Ascending aorta (tissue), 2 donors: ENCODE measurements around the gene NKAIN1. TPM values are rescaled to one million over a fixed set of nuclear protein-coding genes. Genes with fewer than 3 reads are reported as not detected.

Source experiments
- DNase-seq, 2 donors: peaks; one replicate each; pipeline ENCODE4 v3.0.0-alpha.2; 2019; ENCODE audit warnings: low spot score in 2 of 2
- H3K27ac ChIP-seq, 2 donors: fragments of 200-600 bp; sonication (generic); one replicate each; pipeline ENCODE4 v1.5.1; 2016 to 2017; ENCODE audit warnings: mild to moderate bottlenecking in 1 of 2
- H3K27me3 ChIP-seq: fragments of 200-600 bp; sonication (generic); one replicate; pipeline ENCODE4 v1.5.1; 2017
- H3K36me3 ChIP-seq, 2 donors: fragments of 200-600 bp; sonication (generic); one replicate each; pipeline ENCODE4 v1.5.1; 2016
- H3K4me1 ChIP-seq, 2 donors: fragments of 200-600 bp; sonication (generic); one replicate each; pipeline ENCODE4 v1.5.1; 2016 to 2017; ENCODE audit warnings: mild to moderate bottlenecking in 1 of 2
- H3K4me3 ChIP-seq, 2 donors: fragments of 200-600 bp; sonication (generic); one replicate each; pipeline ENCODE4 v1.5.1; 2016 to 2017; ENCODE audit warnings: mild to moderate bottlenecking in 1 of 2
- H3K9me3 ChIP-seq, 2 donors: fragments of 200-600 bp; sonication (generic); one replicate each; pipeline ENCODE4 v1.5.1; 2016
- intact Hi-C: fragments of 100-400 bp; cut with DNase I; formaldehyde crosslinking; loops from one replicate; pipeline ENCODE4 v1.15.1; 2023
- total RNA-seq: library from RNA; depleted of rRNA; stranded (reverse); fragments of >200 nt; gene quantifications from one replicate; pipeline ENCODE4 v1.1.0, GENCODE V29; 2016
- TF ChIP-seq, protein P1 (sequence below), 3 experiments: fragments of 200-600 bp in 2 of 3; fragments of 450-650 bp in 1 of 3; sonication (generic) in 2 of 3; IDR thresholded peaks; one replicate each; pipeline ENCODE4 v1.5.1; 2016 to 2019; ENCODE audit warnings: antibody characterized with exemption in 3 of 3, mild to moderate bottlenecking in 1 of 3, moderate library complexity in 1 of 3

NKAIN1 gene
- total RNA-seq, 1 donor from 2014 or later: not detected

- Histone ChIP-seq H3K9me3 (no peaks in the 10 kb centered on the region), H3K36me3 (no peaks in the 10 kb centered on the region), H3K4me1 (peaks cover 0 to 7% of the 10 kb centered on the region in 2 donors), H3K4me3 (peak overlapping the region; percentile 52 to 90), H3K27ac (peak overlapping the region; percentile 82 to 88), H3K27me3 (no peaks in the 10 kb centered on the region)
- peak in 1 of 2 donors; percentile 72 for DNase-seq
- intact Hi-C loops: loop anchor here (1.0 kb wide), 2 partner anchors 15 to 90 kb away; partner anchors contain the start of gene PUM1
- TF ChIP-seq, protein P1, sequence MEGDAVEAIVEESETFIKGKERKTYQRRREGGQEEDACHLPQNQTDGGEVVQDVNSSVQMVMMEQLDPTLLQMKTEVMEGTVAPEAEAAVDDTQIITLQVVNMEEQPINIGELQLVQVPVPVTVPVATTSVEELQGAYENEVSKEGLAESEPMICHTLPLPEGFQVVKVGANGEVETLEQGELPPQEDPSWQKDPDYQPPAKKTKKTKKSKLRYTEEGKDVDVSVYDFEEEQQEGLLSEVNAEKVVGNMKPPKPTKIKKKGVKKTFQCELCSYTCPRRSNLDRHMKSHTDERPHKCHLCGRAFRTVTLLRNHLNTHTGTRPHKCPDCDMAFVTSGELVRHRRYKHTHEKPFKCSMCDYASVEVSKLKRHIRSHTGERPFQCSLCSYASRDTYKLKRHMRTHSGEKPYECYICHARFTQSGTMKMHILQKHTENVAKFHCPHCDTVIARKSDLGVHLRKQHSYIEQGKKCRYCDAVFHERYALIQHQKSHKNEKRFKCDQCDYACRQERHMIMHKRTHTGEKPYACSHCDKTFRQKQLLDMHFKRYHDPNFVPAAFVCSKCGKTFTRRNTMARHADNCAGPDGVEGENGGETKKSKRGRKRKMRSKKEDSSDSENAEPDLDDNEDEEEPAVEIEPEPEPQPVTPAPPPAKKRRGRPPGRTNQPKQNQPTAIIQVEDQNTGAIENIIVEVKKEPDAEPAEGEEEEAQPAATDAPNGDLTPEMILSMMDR (IDR thresholded peaks at IDR 0.05): peak in 2 of 3 experiments; percentile 29 to 35
Observed at GRCh38 chr1:31155216-31155806, 84.4 kb downstream of the NKAIN1 start.

GRCh38 chr1:31154632-31155215, 85.0 kb downstream of the NKAIN1 start:
- intact Hi-C loops: loop anchor here (1.0 kb wide), 2 partner anchors 16 to 89 kb away; partner anchors contain the start of gene PUM1
- peak overlapping the region; percentile 82 to 88 for H3K27ac ChIP-seq
- no peaks in the 10 kb centered on the region for H3K27me3 ChIP-seq
- no peaks in the 10 kb centered on the region for H3K9me3 ChIP-seq
- TF ChIP-seq, protein P1 (IDR thresholded peaks at IDR 0.05): no peak
- peak; percentile 13 to 78 for DNase-seq
- H3K4me1 ChIP-seq: peaks cover 0 to 7% of the 10 kb centered on the region in 2 donors
- H3K36me3 ChIP-seq: no peaks in the 10 kb centered on the region
- peak overlapping the region; percentile 52 to 90 for H3K4me3 ChIP-seq

GRCh38 chr1:31154000-31154631, 85.6 kb downstream of the NKAIN1 start:
- intact Hi-C loops: no loop called here
- Histone ChIP-seq H3K27ac (peak overlapping the region; percentile 82 to 88), H3K27me3 (no peaks in the 10 kb centered on the region), H3K9me3 (no peaks in the 10 kb centered on the region), H3K36me3 (no peaks in the 10 kb centered on the region), H3K4me3 (peak overlapping the region; percentile 52 to 90), H3K4me1 (peaks cover 0 to 7% of the 10 kb centered on the region in 2 donors)
- DNase-seq: no peak
- TF ChIP-seq, protein P1 (IDR thresholded peaks at IDR 0.05): no peak

GRCh38 chr1:31153423-31153822, 86.3 kb downstream of the NKAIN1 start:
- no peaks in the 10 kb centered on the region for H3K9me3 ChIP-seq
- no peak overlapping the region for H3K4me3 ChIP-seq
- H3K27ac ChIP-seq: no peak overlapping the region
- peaks cover 0 to 7% of the 10 kb centered on the region in 2 donors for H3K4me1 ChIP-seq
- TF ChIP-seq, protein P1 (IDR thresholded peaks at IDR 0.05): no peak
- intact Hi-C loops: no loop called here
- DNase-seq: no peak
- H3K27me3 ChIP-seq: no peaks in the 10 kb centered on the region
- H3K36me3 ChIP-seq: no peaks in the 10 kb centered on the region

- no peak overlapping the region for H3K4me3 ChIP-seq
- intact Hi-C loops: no loop called here
- no peak for DNase-seq
Observed at GRCh38 chr1:31152181-31152795, 87.4 kb downstream of the NKAIN1 start.

More at GRCh38 chr1:31152181-31152795, 87.4 kb downstream of the NKAIN1 start:
- Histone ChIP-seq H3K36me3 (no peaks in the 10 kb centered on the region), H3K27ac (no peak overlapping the region), H3K9me3 (no peaks in the 10 kb centered on the region), H3K4me1 (peaks cover 0 to 7% of the 10 kb centered on the region in 2 donors), H3K27me3 (no peaks in the 10 kb centered on the region)
- TF ChIP-seq, protein P1 (IDR thresholded peaks at IDR 0.05): no peak
